ENCODE results near the gene FOXO3. TPM values are rescaled to one million over a fixed set of nuclear protein-coding genes. Genes with fewer than 3 reads are reported as not detected.

The FOXO3 gene
- total and polyA plus RNA-seq, 2 of the 13 experiments (the other 11 are each of a cell fraction or from before 2014, with no cell fraction given) = 16.0 to 22.5 TPM

GRCh38 chr6:108710030-108710429 is 149.3 kb downstream of the FOXO3 start:
- H3K79me2 ChIP-seq (ENCODE audit: insufficient read depth, low read length) = no peaks in the 10 kb centered on the region
- intact Hi-C loops (cut with micrococcal nuclease; ENCODE audit: unreplicated experiment) = loop anchor here (5.0 to 10.0 kb wide), 2 partner anchors 72 to 145 kb away; partner anchors contain the start of gene FOXO3
- WGBS (ENCODE audit: low lambda C conversion rate) = 58% methylated on average over 3 of the region's 4 CpGs
- ATAC-seq = no peak
- no peak overlapping the region for H3K9ac ChIP-seq (ENCODE audit: insufficient read depth, low read depth, low read length)
- ChIA-PET POLR2A (no interaction called here), CTCF (ENCODE audit: low intra/inter-chr PET ratio, low total read pairs) (no interaction called here)
- no peaks in the 10 kb centered on the region for H3K9me3 ChIP-seq (ENCODE audit: low read length)
- H3K27me3 ChIP-seq (ENCODE audit: control insufficient read depth in 1 of 2, insufficient read depth in 2 of 2, low read length in 2 of 2) = peaks cover 0 to 1% of the 10 kb centered on the region in 2 experiments; a peak in 2 of 5 replicates
- H3K4me2 ChIP-seq (ENCODE audit: low read depth, low read length) = no peak overlapping the region
- FAIRE-seq = no peak
- no peak for DNase-seq (ENCODE audit: low spot score)
- no peak overlapping the region for H3K4me3 ChIP-seq (replicated peaks in 1 of 3; ENCODE audit: insufficient read depth in 1 of 3, low read depth in 2 of 3, low read length in 3 of 3)
- in situ Hi-C loops (cut with HindIII; ENCODE audit: extremely low pct_ligation_motif_present, low pct_unique_long_range_greater_than_20kb) = no loop called here
- no peak overlapping the region for H3K27ac ChIP-seq (ENCODE audit: extremely low read length, insufficient read depth, low read length)
- no TSS peak for BruUV-seq (replicated peaks)
- H4K20me1 ChIP-seq (ENCODE audit: insufficient read depth, low read length) = no peaks in the 10 kb centered on the region
- H3K36me3 ChIP-seq (replicated peaks in 1 of 2; ENCODE audit: control insufficient read depth in 1 of 2, insufficient read depth in 2 of 2, low read length in 2 of 2) = no peaks in the 10 kb centered on the region
- TF ChIP-seq ZNF670 (CRISPR knock-in tag; IDR thresholded peaks at IDR 0.05; ENCODE audit: borderline replicate concordance) (no peak), ZNF253 (CRISPR knock-in tag; IDR thresholded peaks at IDR 0.05; ENCODE audit: borderline replicate concordance) (no peak), SMAD9 (CRISPR knock-in tag; IDR thresholded peaks at IDR 0.05) (no peak), ZNF33B (CRISPR knock-in tag; IDR thresholded peaks at IDR 0.05) (no peak), HMGA1 (CRISPR knock-in tag; conservative IDR thresholded peaks at IDR 0.05) (no peak), HOMEZ (CRISPR knock-in tag; IDR thresholded peaks at IDR 0.05; ENCODE audit: low read depth) (no peak), ZNF513 (CRISPR knock-in tag; conservative IDR thresholded peaks at IDR 0.05) (no peak), FOXK2 (IDR thresholded peaks at IDR 0.05) (no peak), ZNF275 (CRISPR knock-in tag; IDR thresholded peaks at IDR 0.05; ENCODE audit: borderline replicate concordance) (no peak), ZBTB25 (CRISPR knock-in tag; IDR thresholded peaks at IDR 0.05) (no peak)
- TF ChIP-seq, protein P1, sequence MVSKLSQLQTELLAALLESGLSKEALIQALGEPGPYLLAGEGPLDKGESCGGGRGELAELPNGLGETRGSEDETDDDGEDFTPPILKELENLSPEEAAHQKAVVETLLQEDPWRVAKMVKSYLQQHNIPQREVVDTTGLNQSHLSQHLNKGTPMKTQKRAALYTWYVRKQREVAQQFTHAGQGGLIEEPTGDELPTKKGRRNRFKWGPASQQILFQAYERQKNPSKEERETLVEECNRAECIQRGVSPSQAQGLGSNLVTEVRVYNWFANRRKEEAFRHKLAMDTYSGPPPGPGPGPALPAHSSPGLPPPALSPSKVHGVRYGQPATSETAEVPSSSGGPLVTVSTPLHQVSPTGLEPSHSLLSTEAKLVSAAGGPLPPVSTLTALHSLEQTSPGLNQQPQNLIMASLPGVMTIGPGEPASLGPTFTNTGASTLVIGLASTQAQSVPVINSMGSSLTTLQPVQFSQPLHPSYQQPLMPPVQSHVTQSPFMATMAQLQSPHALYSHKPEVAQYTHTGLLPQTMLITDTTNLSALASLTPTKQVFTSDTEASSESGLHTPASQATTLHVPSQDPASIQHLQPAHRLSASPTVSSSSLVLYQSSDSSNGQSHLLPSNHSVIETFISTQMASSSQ (IDR thresholded peaks at IDR 0.05; ENCODE audit: low read depth) = no peak
- TF ChIP-seq, protein P1 (CRISPR knock-in tag; IDR thresholded peaks at IDR 0.05; ENCODE audit: borderline replicate concordance) = no peak
- no peak overlapping the region for H2AFZ ChIP-seq (ENCODE audit: low read length)
- peaks cover 73% of the 10 kb centered on the region for H3K4me1 ChIP-seq (ENCODE audit: insufficient read depth, low read length)
